NCI-H2196 treated with DMSO at 0.1 percent for 48 hours (cell line): ENCODE results near the gene DPM2.

ENCODE experiments used
- DNase-seq: peaks from one replicate; lab custom pipeline; 2025; ENCODE audit not compliant: unreplicated experiment; lab: John Stamatoyannopoulos, UW

Gene DPM2

GRCh38 chr9:127973169-127974000 is 35.7 kb upstream of the DPM2 start:
- DNase-seq, result peak; percentile 61

- DNase-seq, result no peak
Measured at GRCh38 chr9:127972236-127972871, 34.7 kb upstream of the DPM2 start.

- DNase-seq, result no peak
Measured at GRCh38 chr9:127971357-127972235, 33.9 kb upstream of the DPM2 start.

- DNase-seq, result peak; percentile 84
Measured at GRCh38 chr9:127970401-127971313, 33.0 kb upstream of the DPM2 start.

- no peak for DNase-seq
Measured at GRCh38 chr9:127968700-127969383, 31.2 kb upstream of the DPM2 start.

GRCh38 chr9:127968042-127968441 is 30.4 kb upstream of the DPM2 start:
- DNase-seq, result no peak

- no peak for DNase-seq
Measured at GRCh38 chr9:127967151-127967809, 29.6 kb upstream of the DPM2 start.

GRCh38 chr9:127966416-127967150 is 28.9 kb upstream of the DPM2 start:
- peak; percentile 32 for DNase-seq

- DNase-seq, result no peak
Measured at GRCh38 chr9:127965953-127966352, 28.3 kb upstream of the DPM2 start.

GRCh38 chr9:127963359-127964064 is 25.9 kb upstream of the DPM2 start:
- DNase-seq, result no peak

GRCh38 chr9:127963041-127963358 is 25.3 kb upstream of the DPM2 start:
- DNase-seq, result no peak

- no peak for DNase-seq
Measured at GRCh38 chr9:127962278-127962677, 24.6 kb upstream of the DPM2 start.

- no peak for DNase-seq
Measured at GRCh38 chr9:127961613-127962155, 24.0 kb upstream of the DPM2 start.

GRCh38 chr9:127961155-127961490 is 23.5 kb upstream of the DPM2 start:
- no peak for DNase-seq

- no peak for DNase-seq
Measured at GRCh38 chr9:127960410-127961154, 22.9 kb upstream of the DPM2 start.

GRCh38 chr9:127959841-127960409 is 22.3 kb upstream of the DPM2 start:
- no peak for DNase-seq

- DNase-seq, result no peak
Measured at GRCh38 chr9:127959398-127959797, 21.7 kb upstream of the DPM2 start.
